ENCODE data around the gene TRIOBP.

- TF ChIP-seq CTCF (IDR thresholded peaks at IDR 0.05) = no peak
- TF ChIP-seq POLR2AphosphoS5 (IDR thresholded peaks at IDR 0.05) = no peak
- no peak for TF ChIP-seq EP300 (IDR thresholded peaks at IDR 0.05)
- TF ChIP-seq POLR2A (IDR thresholded peaks at IDR 0.05) = no peak
These were observed 7.1 kb downstream of the TRIOBP start for GRCh38 chr22:37703906-37704305.

Data from suprapubic skin (tissue), 4 donors.